ENCODE measurements around the gene NRARP.

NRARP gene

GRCh38 chr9:137278721-137279711 is 23.1 kb downstream of the NRARP start:
- Histone ChIP-seq H3K4me3 (ENCODE audit: low read depth, low read length) (peak overlapping the region; percentile 53), H3K23ac (ENCODE audit: low read length) (no peak overlapping the region), H2AFZ (ENCODE audit: insufficient read depth, low read length, poor library complexity) (peak overlapping the region; percentile 40), H3K27ac (ENCODE audit: low read depth, low read length) (no peak overlapping the region), H3K79me1 (ENCODE audit: low read length) (peaks cover 17% of the 10 kb centered on the region), H3K27me3 (ENCODE audit: insufficient read depth, low read length) (no peaks in the 10 kb centered on the region), H3K9me3 (ENCODE audit: insufficient read depth, low read depth, low read length) (peaks cover 17% of the 10 kb centered on the region), H2BK12ac (ENCODE audit: low read length) (no peak overlapping the region), H3K79me2 (ENCODE audit: control insufficient read depth, insufficient read depth, low read length, poor library complexity) (peaks cover 5% of the 10 kb centered on the region), H2BK120ac (ENCODE audit: insufficient read depth, low read length, poor library complexity) (no peak overlapping the region), H3K14ac (ENCODE audit: low read length) (peak overlapping the region; percentile 40), H2BK5ac (ENCODE audit: low read depth, low read length, poor library complexity) (no peak overlapping the region), H3K4me1 (ENCODE audit: control insufficient read depth in 1 of 2, insufficient read depth in 2 of 2, low read length in 2 of 2) (peaks cover 27 to 29% of the 10 kb centered on the region in 2 experiments), H3K4me2 (ENCODE audit: low read length) (peak overlapping the region; percentile 60), H3K36me3 (ENCODE audit: control insufficient read depth in 1 of 2, insufficient read depth in 2 of 2, low read length in 2 of 2) (peaks cover 17 to 22% of the 10 kb centered on the region in 2 experiments), H3K4ac (ENCODE audit: low read depth, low read length) (no peak overlapping the region), H2AK5ac (ENCODE audit: low read length) (no peak overlapping the region), H4K8ac (ENCODE audit: low read depth, low read length) (peak overlapping the region; percentile 36), H3K9ac (ENCODE audit: low read length) (no peak overlapping the region), H4K91ac (ENCODE audit: low read depth, low read length) (peak overlapping the region; percentile 37), H3K18ac (ENCODE audit: low read length) (peak overlapping the region; percentile 62), H4K12ac (ENCODE audit: low read depth, low read length) (no peak overlapping the region)
- WGBS (ENCODE audit: extremely low coverage, insufficient coverage, insufficient read length): no CpG with 5 or more reads among the region's 139 CpGs
- no peak for DNase-seq

GRCh38 chr9:137278061-137278701 is 23.9 kb downstream of the NRARP start:
- Histone ChIP-seq H4K8ac (ENCODE audit: low read depth, low read length) (peak overlapping the region; percentile 73), H3K4me2 (ENCODE audit: low read length) (peak overlapping the region; percentile 60), H3K27me3 (ENCODE audit: insufficient read depth, low read length) (no peaks in the 10 kb centered on the region), H3K18ac (ENCODE audit: low read length) (peak overlapping the region; percentile 68), H3K9ac (ENCODE audit: low read length) (peak overlapping the region; percentile 55), H3K27ac (ENCODE audit: low read depth, low read length) (peak overlapping the region; percentile 50), H3K23ac (ENCODE audit: low read length) (no peak overlapping the region), H3K4me1 (ENCODE audit: control insufficient read depth in 1 of 2, insufficient read depth in 2 of 2, low read length in 2 of 2) (peaks cover 27 to 29% of the 10 kb centered on the region in 2 experiments), H2BK5ac (ENCODE audit: low read depth, low read length, poor library complexity) (peak overlapping the region; percentile 29), H2AK5ac (ENCODE audit: low read length) (peak overlapping the region; percentile 40), H2BK12ac (ENCODE audit: low read length) (peak overlapping the region; percentile 21), H3K4ac (ENCODE audit: low read depth, low read length) (peak overlapping the region; percentile 53), H4K12ac (ENCODE audit: low read depth, low read length) (peak overlapping the region; percentile 85), H3K79me2 (ENCODE audit: control insufficient read depth, insufficient read depth, low read length, poor library complexity) (peaks cover 5% of the 10 kb centered on the region), H3K36me3 (ENCODE audit: control insufficient read depth in 1 of 2, insufficient read depth in 2 of 2, low read length in 2 of 2) (peaks cover 24 to 28% of the 10 kb centered on the region in 2 experiments), H3K9me3 (ENCODE audit: insufficient read depth, low read depth, low read length) (peaks cover 17% of the 10 kb centered on the region), H3K79me1 (ENCODE audit: low read length) (peaks cover 17% of the 10 kb centered on the region), H3K4me3 (ENCODE audit: low read depth, low read length) (peak overlapping the region; percentile 58), H4K91ac (ENCODE audit: low read depth, low read length) (peak overlapping the region; percentile 84), H2AFZ (ENCODE audit: insufficient read depth, low read length, poor library complexity) (peak overlapping the region; percentile 68), H3K14ac (ENCODE audit: low read length) (peak overlapping the region; percentile 83), H2BK120ac (ENCODE audit: insufficient read depth, low read length, poor library complexity) (peak overlapping the region; percentile 86)
- no CpG with 5 or more reads among the region's 54 CpGs for WGBS (ENCODE audit: extremely low coverage, insufficient coverage, insufficient read length)
- DNase-seq: no peak

GRCh38 chr9:137277329-137278041 is 24.6 kb downstream of the NRARP start, which contains the start of gene TOR4A:
TOR4A (plus strand) TSS chr9:137277726; CDS start chr9:137278690, 964 bp downstream.
- no CpG with 5 or more reads among the region's 25 CpGs for WGBS (ENCODE audit: extremely low coverage, insufficient coverage, insufficient read length)
- peak within 1 kb of the TSS; percentile 84 for H4K91ac ChIP-seq (ENCODE audit: low read depth, low read length)

More at GRCh38 chr9:137277329-137278041, 24.6 kb downstream of the NRARP start, which contains the start of gene TOR4A:
- H3K4me2 ChIP-seq (ENCODE audit: low read length): peak within 1 kb of the TSS; percentile 60
- H3K27me3 ChIP-seq (ENCODE audit: insufficient read depth, low read length): no peaks in the 10 kb centered on the region
- H3K9me3 ChIP-seq (ENCODE audit: insufficient read depth, low read depth, low read length): peaks cover 17% of the 10 kb centered on the region
- DNase-seq: no peak
- H2AK5ac ChIP-seq (ENCODE audit: low read length): peak within 1 kb of the TSS; percentile 40
- peak within 1 kb of the TSS; percentile 73 for H4K8ac ChIP-seq (ENCODE audit: low read depth, low read length)
- H3K14ac ChIP-seq (ENCODE audit: low read length): peak within 1 kb of the TSS; percentile 83
- peak within 1 kb of the TSS; percentile 29 for H2BK5ac ChIP-seq (ENCODE audit: low read depth, low read length, poor library complexity)
- H2BK12ac ChIP-seq (ENCODE audit: low read length): peak within 1 kb of the TSS; percentile 21
- H3K18ac ChIP-seq (ENCODE audit: low read length): peak within 1 kb of the TSS; percentile 68
- H3K79me1 ChIP-seq (ENCODE audit: low read length): peaks cover 17% of the 10 kb centered on the region
- H3K23ac ChIP-seq (ENCODE audit: low read length): no peak within 1 kb of the TSS
- H3K4me3 ChIP-seq (ENCODE audit: low read depth, low read length): peak within 1 kb of the TSS; percentile 58
- H3K4me1 ChIP-seq (ENCODE audit: control insufficient read depth in 1 of 2, insufficient read depth in 2 of 2, low read length in 2 of 2): peaks cover 27 to 29% of the 10 kb centered on the region in 2 experiments
- H3K27ac ChIP-seq (ENCODE audit: low read depth, low read length): peak within 1 kb of the TSS; percentile 52
- H2AFZ ChIP-seq (ENCODE audit: insufficient read depth, low read length, poor library complexity): peak within 1 kb of the TSS; percentile 68
- peaks cover 5% of the 10 kb centered on the region for H3K79me2 ChIP-seq (ENCODE audit: control insufficient read depth, insufficient read depth, low read length, poor library complexity)
- H3K36me3 ChIP-seq (ENCODE audit: control insufficient read depth in 1 of 2, insufficient read depth in 2 of 2, low read length in 2 of 2): peaks cover 31 to 34% of the 10 kb centered on the region in 2 experiments
- peak within 1 kb of the TSS; percentile 86 for H2BK120ac ChIP-seq (ENCODE audit: insufficient read depth, low read length, poor library complexity)
- H3K9ac ChIP-seq (ENCODE audit: low read length): peak within 1 kb of the TSS; percentile 55
- peak within 1 kb of the TSS; percentile 85 for H4K12ac ChIP-seq (ENCODE audit: low read depth, low read length)
- peak within 1 kb of the TSS; percentile 53 for H3K4ac ChIP-seq (ENCODE audit: low read depth, low read length)

Data from trophoblast cell (in vitro differentiated cells and primary cell).